ENCODE measurements around the gene ZNHIT3. TPM values are rescaled to one million over a fixed set of nuclear protein-coding genes. Genes with fewer than 3 reads are reported as not detected.

ZNHIT3 gene
- total RNA-seq, 1 donor from 2014 or later = 57.0 TPM

- H3K27me3 Mint-ChIP-seq (ENCODE audit: low read depth) = no peaks in the 10 kb centered on the region
- TF ChIP-seq CTCF (conservative IDR thresholded peaks at IDR 0.05) = no peak
- DNase-seq (ENCODE audit: low read depth, low spot score) = no peak
- peak overlapping the region; percentile 78 for H3K27ac Mint-ChIP-seq (ENCODE audit: unreplicated experiment)
- no peak overlapping the region for H3K4me3 Mint-ChIP-seq
- no peaks in the 10 kb centered on the region for H3K9me3 Mint-ChIP-seq
- no peaks in the 10 kb centered on the region for H3K4me1 Mint-ChIP-seq
- H3K36me3 Mint-ChIP-seq (ENCODE audit: low read depth) = peaks cover 2% of the 10 kb centered on the region
Measured at GRCh38 chr17:36510636-36511035, 24.2 kb downstream of the ZNHIT3 start.

GRCh38 chr17:36511216-36511615 is 24.7 kb downstream of the ZNHIT3 start:
- no peaks in the 10 kb centered on the region for H3K27me3 Mint-ChIP-seq (ENCODE audit: low read depth)
- no peaks in the 10 kb centered on the region for H3K9me3 Mint-ChIP-seq
- no peaks in the 10 kb centered on the region for H3K4me1 Mint-ChIP-seq
- DNase-seq (ENCODE audit: low read depth, low spot score) = no peak
- H3K27ac Mint-ChIP-seq (ENCODE audit: unreplicated experiment) = no peak overlapping the region
- no peak for TF ChIP-seq CTCF (conservative IDR thresholded peaks at IDR 0.05)
- H3K4me3 Mint-ChIP-seq = no peak overlapping the region
- H3K36me3 Mint-ChIP-seq (ENCODE audit: low read depth) = no peaks in the 10 kb centered on the region

DNA sequence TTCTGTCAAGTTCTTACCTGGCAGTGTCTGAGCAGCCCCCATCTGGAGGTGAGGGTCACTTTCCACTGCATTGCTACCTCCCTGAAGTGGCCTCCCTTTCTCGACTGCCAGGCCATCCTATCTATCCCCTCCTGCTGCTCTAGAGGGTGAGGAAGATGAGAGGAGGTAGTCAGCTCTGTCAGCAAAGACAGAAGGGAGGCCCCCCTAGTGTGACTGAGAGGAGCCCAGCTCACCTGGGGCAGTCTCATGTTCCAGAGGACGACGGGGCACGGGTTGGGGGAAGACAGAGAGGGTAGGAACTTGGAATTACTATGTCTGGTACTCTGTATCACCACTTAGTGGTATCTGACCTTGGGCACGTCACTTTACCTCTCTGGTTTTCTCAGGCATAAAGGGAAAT is 26.2 kb downstream of the ZNHIT3 start:
- Mint-ChIP-seq H3K4me3 (no peak overlapping the region), H3K27ac (ENCODE audit: unreplicated experiment) (no peak overlapping the region), H3K9me3 (no peaks in the 10 kb centered on the region), H3K27me3 (ENCODE audit: low read depth) (no peaks in the 10 kb centered on the region), H3K4me1 (no peaks in the 10 kb centered on the region), H3K36me3 (ENCODE audit: low read depth) (peaks cover 3% of the 10 kb centered on the region)
- TF ChIP-seq CTCF (conservative IDR thresholded peaks at IDR 0.05) = no peak
- DNase-seq (ENCODE audit: low read depth, low spot score) = no peak

DNA sequence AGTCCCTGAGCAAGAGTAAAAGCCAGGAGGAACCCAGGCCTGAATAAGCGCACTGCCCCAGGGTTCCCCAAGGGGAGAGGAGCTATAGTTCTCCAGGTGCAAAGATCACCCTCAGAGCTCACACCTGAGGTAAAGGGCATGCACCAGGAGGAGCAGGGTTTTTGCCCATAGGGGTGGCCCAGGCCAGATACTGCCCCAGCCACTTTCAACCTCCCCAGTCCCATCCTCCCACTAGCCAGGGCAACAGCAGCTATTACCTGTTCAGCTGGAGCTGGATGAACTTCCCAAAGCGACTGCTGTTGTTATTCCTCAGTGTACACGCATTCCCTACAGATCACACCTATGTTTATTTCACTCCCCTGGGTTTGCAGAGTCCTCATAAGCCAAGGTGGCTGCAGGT is 28.4 kb downstream of the ZNHIT3 start:
- peaks cover 3% of the 10 kb centered on the region for H3K36me3 Mint-ChIP-seq (ENCODE audit: low read depth)
- no peaks in the 10 kb centered on the region for H3K4me1 Mint-ChIP-seq
- no peak overlapping the region for H3K27ac Mint-ChIP-seq (ENCODE audit: unreplicated experiment)
- H3K4me3 Mint-ChIP-seq = no peak overlapping the region
- TF ChIP-seq CTCF (conservative IDR thresholded peaks at IDR 0.05) = no peak
- H3K9me3 Mint-ChIP-seq = no peaks in the 10 kb centered on the region
- no peak for DNase-seq (ENCODE audit: low read depth, low spot score)
- H3K27me3 Mint-ChIP-seq (ENCODE audit: low read depth) = no peaks in the 10 kb centered on the region

- DNase-seq (ENCODE audit: low read depth, low spot score) = no peak
Measured at GRCh38 chr17:36515837-36516236, 29.4 kb downstream of the ZNHIT3 start.

More at GRCh38 chr17:36515837-36516236, 29.4 kb downstream of the ZNHIT3 start:
- Mint-ChIP-seq H3K9me3 (no peaks in the 10 kb centered on the region), H3K27ac (ENCODE audit: unreplicated experiment) (no peak overlapping the region), H3K4me3 (no peak overlapping the region), H3K27me3 (ENCODE audit: low read depth) (no peaks in the 10 kb centered on the region), H3K36me3 (ENCODE audit: low read depth) (peaks cover 3% of the 10 kb centered on the region), H3K4me1 (no peaks in the 10 kb centered on the region)
- no peak for TF ChIP-seq CTCF (conservative IDR thresholded peaks at IDR 0.05)
